HT-29 (cell line): ENCODE data around the gene SCYGR1. TPM values are rescaled to one million over a fixed set of nuclear protein-coding genes. Genes with fewer than 3 reads are reported as not detected.
"Not testable (repeated sequence)": the region's sequence is repeated elsewhere in the genome, so short reads cannot be mapped to it uniquely, and the experiment has no call there.

Experiments
- DNase-seq: peaks from one replicate; pipeline ENCODE4 v3.0.0-alpha.2; 2015; ENCODE audit warnings: low spot score
- total RNA-seq: library from RNA; depleted of rRNA; stranded (reverse); fragments of >200 nt; shearing (Covaris generic); gene quantifications from 2 replicates; pipeline ENCODE4 v1.2.3, GENCODE V29; 2014; rRNA removed

Gene SCYGR1
- total RNA-seq, 1 experiment from 2014 or later: not detected

GRCh38 chr2:227370791-227371312 lies 16.9 kb downstream of the SCYGR1 start:
- DNase-seq: no peak

- DNase-seq: no peak
Observed at GRCh38 chr2:227370092-227370491, 17.7 kb downstream of the SCYGR1 start.

- DNase-seq: no peak
Observed at GRCh38 chr2:227368574-227368973, 19.2 kb downstream of the SCYGR1 start.

DNA sequence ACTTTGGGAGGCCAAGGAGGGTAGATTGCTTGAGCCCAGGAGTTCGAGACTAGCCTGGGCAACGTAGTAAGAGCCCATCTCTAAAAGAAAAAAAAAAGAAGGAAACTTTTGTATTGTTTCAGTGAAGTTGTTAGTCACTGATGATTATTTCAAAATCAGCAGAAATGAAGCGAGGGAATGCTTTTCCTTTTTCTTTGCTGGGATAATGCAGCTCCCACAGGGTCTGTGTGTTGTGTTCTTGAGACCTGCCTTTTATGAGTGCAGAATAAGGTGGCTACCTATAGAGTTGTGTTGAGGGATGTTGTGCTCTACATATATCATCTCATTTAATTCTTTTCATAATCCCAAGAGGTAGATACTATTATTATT lies 20.3 kb downstream of the SCYGR1 start:
- DNase-seq: no peak

GRCh38 chr2:227366769-227367426 lies 20.9 kb downstream of the SCYGR1 start:
- no peak for DNase-seq

DNA sequence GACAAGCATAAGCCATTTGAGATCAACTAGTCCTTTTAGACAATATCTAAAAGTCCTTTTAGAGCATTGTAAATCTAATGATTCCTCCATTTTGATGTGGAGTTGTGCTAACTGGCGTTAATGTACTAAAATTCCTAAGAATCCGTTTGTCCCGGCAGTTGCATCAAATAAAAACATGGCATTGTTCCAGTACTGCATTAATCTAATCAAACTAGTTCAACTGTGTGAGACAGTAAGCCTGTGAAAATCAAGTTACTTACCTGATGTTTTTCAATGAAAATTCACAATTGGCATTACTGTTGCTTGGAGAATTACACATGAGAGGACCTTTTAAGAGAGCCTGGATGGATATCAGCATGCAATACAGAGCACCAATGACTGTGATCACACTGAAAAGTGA lies 21.9 kb downstream of the SCYGR1 start:
- no peak for DNase-seq

DNA sequence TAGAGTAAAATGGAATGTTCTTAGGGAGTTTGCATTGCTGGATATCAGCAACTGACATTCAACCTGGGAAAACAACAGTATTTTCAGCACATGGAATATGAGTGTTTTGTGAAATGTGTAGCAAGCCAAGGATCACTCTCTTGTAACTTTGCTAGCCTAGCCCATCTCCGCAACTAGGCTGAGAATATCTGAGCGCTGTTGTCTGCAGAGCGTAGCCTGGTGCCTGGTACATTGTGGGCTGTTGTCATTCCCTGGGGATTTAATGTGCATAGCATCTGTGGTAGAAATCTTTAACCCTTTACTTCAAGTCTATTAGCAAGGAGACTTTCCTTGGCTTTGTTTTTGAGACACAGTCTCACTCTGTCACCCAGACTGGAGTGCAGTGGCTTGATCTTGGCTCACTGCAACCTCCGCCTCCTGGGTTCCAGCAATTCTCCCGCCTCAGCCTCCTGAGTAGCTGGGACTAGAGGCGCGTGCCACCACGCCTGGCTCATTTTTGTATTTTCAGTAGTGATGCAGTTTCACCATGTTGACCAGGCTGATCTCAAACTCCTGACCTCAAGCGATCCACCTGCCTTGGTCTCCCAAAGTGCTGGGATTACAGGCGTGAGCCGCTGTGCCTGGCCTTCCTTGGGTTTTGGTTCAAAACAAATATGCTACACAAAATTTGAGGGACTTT lies 23.0 kb downstream of the SCYGR1 start:
- not testable (repeated sequence) for DNase-seq

GRCh38 chr2:227363756-227364155 lies 24.0 kb downstream of the SCYGR1 start:
- DNase-seq: no peak

GRCh38 chr2:227360351-227360750 lies 27.4 kb downstream of the SCYGR1 start:
- DNase-seq: no peak

- no peak for DNase-seq
Observed at GRCh38 chr2:227351639-227352038, 36.1 kb downstream of the SCYGR1 start.

- DNase-seq: no peak
Observed at GRCh38 chr2:227349989-227350612, 37.6 kb downstream of the SCYGR1 start.

GRCh38 chr2:227348324-227348723 lies 39.4 kb downstream of the SCYGR1 start:
- DNase-seq: no peak

DNA sequence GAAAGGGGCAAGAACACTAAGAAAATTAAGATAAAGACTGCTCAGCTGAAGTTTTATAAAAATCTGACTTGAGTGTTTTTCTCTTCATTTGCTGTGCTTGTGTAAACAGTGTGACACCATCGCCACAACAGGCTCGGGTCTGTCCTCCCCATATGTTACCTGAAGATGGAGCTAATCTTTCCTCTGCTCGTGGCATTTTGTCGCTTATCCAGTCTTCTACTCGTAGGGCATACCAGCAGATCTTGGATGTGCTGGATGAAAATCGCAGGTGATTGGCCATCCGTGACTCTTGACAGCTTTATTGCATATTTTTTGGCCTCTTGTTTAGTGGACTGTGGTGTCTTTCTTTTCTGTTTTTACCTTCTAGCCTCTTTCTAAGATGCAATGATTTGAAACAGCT lies 40.6 kb downstream of the SCYGR1 start:
- DNase-seq: no peak

DNA sequence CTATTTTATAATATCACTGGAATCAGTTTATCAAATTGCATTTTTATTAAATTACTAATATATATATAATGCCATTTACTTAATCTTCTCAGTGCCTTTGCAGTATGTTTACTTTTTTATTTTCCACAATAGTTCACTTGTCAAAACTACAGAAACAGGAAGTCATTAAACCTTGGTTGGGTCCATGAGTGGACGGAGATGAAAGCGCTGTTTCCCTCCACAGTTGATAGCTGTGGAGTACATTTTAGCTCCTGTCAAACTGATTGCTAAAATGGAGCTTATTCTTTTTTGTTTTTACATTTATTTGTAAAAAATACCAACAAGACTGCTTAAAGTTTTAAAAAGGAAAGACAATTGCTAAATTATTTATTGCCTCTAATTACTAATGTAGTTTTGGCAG lies 43.5 kb downstream of the SCYGR1 start:
- DNase-seq: no peak

DNA sequence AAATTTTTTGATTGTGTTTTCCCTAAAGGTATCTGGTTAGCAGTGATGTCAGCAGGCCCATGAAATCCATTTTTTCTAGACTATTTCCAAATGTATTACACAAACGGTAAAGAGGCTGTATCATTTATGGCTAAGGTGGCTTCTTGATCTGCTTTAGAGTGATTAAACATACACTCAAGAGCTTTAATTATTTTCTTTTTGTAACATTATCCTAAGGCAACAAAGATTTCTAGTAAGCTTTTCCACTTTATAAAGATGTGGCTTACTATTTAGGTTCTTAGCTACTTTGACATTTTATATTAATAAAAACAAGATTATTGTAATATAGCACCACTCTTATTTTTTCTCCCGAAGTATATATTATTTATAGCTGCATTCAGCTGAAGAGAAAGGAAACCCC lies 46.2 kb downstream of the SCYGR1 start:
- DNase-seq: no peak

DNA sequence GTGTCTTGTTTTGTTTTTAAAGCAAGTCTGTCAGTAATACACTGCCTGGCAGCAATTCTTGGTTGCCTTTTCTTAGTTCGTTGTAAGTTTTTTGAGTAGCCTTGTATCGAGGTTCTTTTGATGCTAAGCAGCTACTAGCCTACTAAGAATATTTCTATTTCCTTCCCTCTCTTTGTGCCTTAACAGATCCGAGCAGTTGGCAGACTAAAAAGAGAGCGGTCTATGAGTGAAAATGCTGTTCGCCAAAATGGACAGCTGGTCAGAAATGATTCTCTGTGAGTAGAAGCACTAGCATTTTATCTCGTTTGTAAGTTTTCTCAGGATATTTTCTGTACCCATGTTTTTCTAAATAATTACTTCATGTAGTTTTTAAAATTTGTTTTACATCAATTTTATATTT lies 47.6 kb downstream of the SCYGR1 start:
- no peak for DNase-seq

- DNase-seq: no peak
Observed at GRCh38 chr2:227339098-227339599, 48.6 kb downstream of the SCYGR1 start.

Other genes with a start within 250 kb of the SCYGR1 start
- gene COL4A4, start 223.7 kb downstream of the SCYGR1 start, total RNA-seq: not detected in 2 replicates
- not detected in 2 replicates for gene COL4A3, start 223.3 kb downstream of the SCYGR1 start, total RNA-seq
- gene MFF, start 62.7 kb downstream of the SCYGR1 start, total RNA-seq: 56.9 and 58.2 TPM in 2 replicates
- gene TM4SF20, start 8.6 kb downstream of the SCYGR1 start, total RNA-seq: 0.36 TPM in 1 of 2 replicates, not detected in the other
- 38.0 and 40.9 TPM in 2 replicates for gene AGFG1, start 84.2 kb upstream of the SCYGR1 start, total RNA-seq
- gene SCYGR2, start 210.9 kb upstream of the SCYGR1 start, total RNA-seq: not detected in 2 replicates
- not detected in 2 replicates for gene SCYGR3, start 226.9 kb upstream of the SCYGR1 start, total RNA-seq
- not detected in 2 replicates for gene SCYGR4, start 229.5 kb upstream of the SCYGR1 start, total RNA-seq